NCI-H446 treated with DMSO at 0.1 percent for 48 hours (cell line): ENCODE data around the gene RRN3.
"Not testable (repeated sequence)": the region's sequence is repeated elsewhere in the genome, so short reads cannot be mapped to it uniquely, and the experiment has no call there.

ENCODE experiments used
- DNase-seq: peaks from one replicate; lab custom pipeline; 2025; lab: John Stamatoyannopoulos, UW

RRN3 gene

GRCh38 chr16:15028801-15029698 lies 65.0 kb downstream of the RRN3 start:
- not testable (repeated sequence) for DNase-seq

DNA sequence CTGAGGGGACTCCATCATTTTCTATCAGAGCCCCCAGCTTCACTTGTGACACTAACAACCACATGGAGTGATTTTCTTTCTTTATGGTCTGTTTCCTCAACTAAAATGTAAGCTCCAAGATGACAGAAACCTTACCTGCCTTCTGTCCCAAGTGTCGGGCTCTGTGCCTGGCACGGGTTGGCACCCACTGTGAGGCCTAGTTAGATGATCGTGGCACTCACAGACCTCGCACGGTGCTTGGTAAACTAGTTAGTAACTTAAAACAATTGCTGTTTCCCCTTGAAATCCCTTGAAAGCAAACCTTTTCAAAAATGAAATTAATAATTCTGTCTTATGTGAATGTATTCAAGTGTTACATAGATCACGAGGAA lies 65.7 kb downstream of the RRN3 start:
- not testable (repeated sequence) for DNase-seq

- not testable (repeated sequence) for DNase-seq
These were observed 66.3 kb downstream of the RRN3 start for GRCh38 chr16:15027503-15028344.

GRCh38 chr16:15027051-15027450 lies 67.0 kb downstream of the RRN3 start:
- not testable (repeated sequence) for DNase-seq

DNA sequence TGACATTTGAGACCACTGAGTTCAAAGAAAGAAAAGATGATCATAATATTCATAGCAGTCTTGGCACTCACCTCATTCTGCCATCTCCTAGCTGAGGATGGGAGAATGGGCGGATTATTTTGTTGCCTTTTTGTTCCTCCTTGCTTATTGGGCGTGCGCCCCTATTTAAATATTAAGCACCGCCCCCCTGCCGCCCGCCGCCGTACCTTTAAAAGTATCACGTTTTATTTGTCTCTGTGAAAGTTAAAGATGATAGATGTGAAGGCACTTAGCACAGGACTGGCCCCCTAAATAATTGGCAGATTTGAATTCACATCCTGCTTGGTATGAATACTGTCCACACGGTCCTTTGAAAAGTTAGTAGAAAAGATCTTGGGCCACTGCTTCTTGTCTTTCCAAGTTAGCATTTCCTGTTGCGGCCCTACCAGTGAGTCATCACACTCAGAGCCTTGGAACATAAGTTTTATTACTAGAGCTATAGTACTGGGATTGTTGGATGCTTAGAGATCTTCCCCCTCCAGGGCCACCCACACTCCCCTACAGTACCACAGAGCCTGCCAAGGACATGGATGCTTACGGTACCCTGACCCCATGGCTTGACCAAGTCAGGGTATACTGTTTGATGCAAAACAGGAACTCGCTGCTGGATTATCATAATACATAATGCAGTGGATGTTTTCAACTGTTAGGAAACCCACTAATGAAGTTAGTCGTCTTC lies 68.7 kb downstream of the RRN3 start:
- DNase-seq = not testable (repeated sequence)

DNA sequence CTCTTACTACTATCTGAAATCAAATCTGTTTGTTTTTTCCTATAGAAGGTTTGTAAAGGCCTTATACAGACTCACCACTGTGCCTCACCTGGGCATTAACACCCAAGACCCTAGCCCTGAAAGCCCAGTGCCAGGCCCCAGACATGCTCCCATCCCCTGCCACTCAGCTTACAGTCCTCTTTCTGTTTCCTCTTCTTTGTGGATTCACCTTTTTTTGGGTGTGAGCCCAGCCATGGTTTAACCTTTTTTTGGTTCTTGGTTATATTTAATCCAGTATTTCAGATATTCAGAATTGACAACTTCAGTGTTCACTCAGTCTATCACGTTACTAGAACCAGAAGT lies 69.2 kb downstream of the RRN3 start:
- not testable (repeated sequence) for DNase-seq

- DNase-seq = not testable (repeated sequence)
These were observed 70.5 kb downstream of the RRN3 start for GRCh38 chr16:15023381-15024077.

DNA sequence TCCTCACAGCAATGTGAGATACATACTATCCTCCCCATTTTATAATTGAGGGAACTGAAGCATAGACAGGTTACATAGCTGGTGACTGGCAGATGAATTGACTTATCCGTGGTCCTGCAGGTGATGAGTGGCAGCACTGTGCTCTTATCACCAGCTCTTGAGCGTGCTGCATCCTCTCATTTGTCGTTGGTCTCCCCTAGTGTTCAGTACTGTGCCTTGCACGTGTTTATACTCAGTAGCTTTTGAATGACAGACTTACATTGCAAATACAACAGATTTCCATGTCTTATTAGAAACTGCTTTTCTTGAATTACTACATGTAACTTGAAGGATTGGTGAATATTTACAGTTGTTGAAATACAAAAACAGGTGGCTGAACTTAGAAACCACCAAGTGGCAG lies 71.9 kb downstream of the RRN3 start:
- DNase-seq = not testable (repeated sequence)

GRCh38 chr16:15021429-15021828 lies 72.6 kb downstream of the RRN3 start:
- not testable (repeated sequence) for DNase-seq

- DNase-seq = not testable (repeated sequence)
These were observed 77.0 kb downstream of the RRN3 start for GRCh38 chr16:15016951-15017580.

GRCh38 chr16:15016354-15016753 lies 77.7 kb downstream of the RRN3 start:
- not testable (repeated sequence) for DNase-seq

- not testable (repeated sequence) for DNase-seq
These were observed 78.4 kb downstream of the RRN3 start for GRCh38 chr16:15015671-15016070.

- not testable (repeated sequence) for DNase-seq
These were observed 81.1 kb downstream of the RRN3 start for GRCh38 chr16:15012941-15013340.
